GM21825 (cell line): ENCODE results near the gene DSEL.

Experiments
- ATAC-seq: cut with Tn5 transposase; IDR thresholded peaks from one replicate; pipeline ENCODE4 v1.9.1; 2021; ENCODE audit warnings: mild to moderate bottlenecking, moderate library complexity; ENCODE audit not compliant: unreplicated experiment

The DSEL gene

GRCh38 chr18:67516539-67517443, at the start of gene DSEL:
DSEL (minus strand) TSS chr18:67516720; CDS start chr18:67514608, 2,112 bp downstream.
- peak; percentile 99 for ATAC-seq

- no peak for ATAC-seq
Measured at GRCh38 chr18:67553437-67553836, 36.9 kb upstream of the DSEL start.

- no peak for ATAC-seq
Measured at GRCh38 chr18:67550872-67551520, 34.5 kb upstream of the DSEL start.

- ATAC-seq, result no peak
Measured at GRCh38 chr18:67549946-67550345, 33.4 kb upstream of the DSEL start.

DNA sequence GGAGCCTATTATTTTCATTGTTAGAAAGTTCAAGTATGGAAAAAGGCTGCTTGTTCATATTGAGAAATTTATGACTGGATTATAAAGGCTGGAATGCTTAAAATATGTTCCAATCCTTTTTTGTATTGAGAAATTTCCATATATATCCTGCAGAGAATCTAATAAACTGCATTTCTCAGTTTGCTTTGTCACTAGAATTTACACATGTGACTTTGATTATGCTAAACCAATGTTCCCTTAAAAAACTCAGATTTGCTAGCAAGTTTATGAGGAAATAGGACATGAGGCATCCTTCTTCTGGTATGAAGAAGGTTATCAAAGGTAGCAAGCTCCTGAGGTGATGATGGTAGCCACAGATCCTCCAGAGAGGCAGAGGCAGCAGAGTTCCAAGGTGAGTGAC, 29.2 kb upstream of the DSEL start:
- ATAC-seq, result no peak

GRCh38 chr18:67540559-67540958, 24.0 kb upstream of the DSEL start:
- ATAC-seq, result no peak

- no peak for ATAC-seq
Measured at GRCh38 chr18:67531929-67532328, 15.4 kb upstream of the DSEL start.

DNA sequence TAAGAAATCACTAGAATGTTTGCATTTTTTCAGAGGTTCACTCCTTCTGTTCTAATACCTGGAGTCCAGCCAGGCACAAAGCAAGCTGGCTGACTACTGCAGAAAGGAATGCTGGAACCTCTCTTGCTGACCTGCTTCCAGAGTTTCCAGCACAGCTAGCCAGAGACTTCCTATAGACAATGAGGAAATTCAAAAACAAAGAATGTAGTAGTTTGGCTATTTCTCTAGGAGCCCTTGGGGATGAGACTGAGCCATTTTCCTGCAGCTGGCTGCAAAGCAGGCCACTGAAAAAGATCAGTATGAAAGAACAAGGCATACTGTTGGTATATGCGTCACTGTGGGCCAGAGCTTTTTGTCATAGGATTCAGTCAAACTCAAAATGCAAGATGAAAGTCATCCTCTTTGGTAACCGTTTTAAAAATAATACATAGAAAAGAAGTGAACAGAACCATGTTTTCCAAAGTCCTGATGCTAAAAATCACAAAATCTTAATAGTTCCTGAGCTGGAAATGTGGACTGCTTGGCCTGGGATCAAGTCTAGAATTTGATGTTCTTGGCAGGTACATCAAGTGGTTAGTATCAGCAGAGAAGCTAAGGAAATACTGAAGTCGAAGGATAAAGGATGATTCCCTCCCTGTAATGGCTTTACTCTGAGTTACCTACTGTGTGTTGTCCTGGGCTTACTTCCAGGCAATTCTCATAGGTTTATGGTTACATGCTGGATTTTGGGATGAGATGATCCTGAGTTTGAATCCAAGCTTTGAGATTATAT, 9.0 kb upstream of the DSEL start:
- no peak for ATAC-seq

- ATAC-seq, result no peak
Measured at GRCh38 chr18:67520351-67520921, 3.9 kb upstream of the DSEL start.

DNA sequence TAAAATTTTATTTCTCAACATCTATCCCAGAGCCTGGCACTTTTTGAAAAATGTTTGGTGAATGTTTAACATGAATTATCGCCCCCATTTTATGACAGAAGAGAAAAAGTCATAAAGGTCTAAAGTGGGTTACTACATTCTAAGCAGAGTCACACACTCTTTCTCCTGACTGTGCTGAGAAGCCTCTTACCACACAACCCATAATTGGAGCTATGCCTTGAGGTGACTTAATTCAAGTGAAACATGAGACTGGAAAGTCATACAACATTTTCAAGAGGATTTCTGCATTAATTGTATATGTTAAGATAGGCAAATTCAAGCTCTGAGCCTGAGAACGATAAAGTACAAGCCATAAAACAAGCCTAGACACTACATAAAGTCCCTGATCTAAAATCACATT, 3.1 kb upstream of the DSEL start:
- no peak for ATAC-seq

DNA sequence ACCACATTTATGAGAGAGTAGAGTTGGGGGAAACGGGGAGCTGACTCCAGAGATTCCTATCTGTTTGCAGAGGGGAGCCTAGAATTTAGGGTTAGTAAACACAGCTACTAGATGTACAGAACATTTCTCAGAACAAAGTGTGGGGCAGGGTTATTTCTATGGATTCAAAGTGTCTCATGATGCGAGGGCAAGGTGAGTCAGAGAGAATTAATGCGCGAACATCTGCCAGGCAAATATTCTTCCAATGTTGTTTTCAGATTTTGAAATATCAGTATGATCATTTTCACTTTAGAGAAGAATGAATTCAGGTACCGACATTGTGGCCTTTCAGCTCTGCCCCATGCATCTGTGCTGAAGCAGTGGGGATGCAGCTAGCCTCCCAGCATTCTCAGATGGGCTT, 2.0 kb upstream of the DSEL start:
- no peak for ATAC-seq

DNA sequence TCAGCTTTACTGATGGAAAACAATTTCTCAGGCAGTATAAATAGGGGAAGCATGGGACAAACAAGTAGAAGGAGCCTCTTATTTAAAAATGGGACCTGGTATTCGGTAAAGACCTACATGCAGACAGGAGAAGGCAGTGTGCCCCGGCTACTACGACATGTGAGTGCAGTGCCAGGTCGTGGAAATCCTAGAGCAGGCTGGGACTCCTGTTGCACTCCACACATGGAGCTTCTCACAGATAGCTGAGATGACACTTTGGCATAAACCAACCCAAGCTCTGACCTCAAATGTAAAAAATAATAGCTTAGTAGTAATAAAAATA, 885 bp upstream of the DSEL start:
- no peak for ATAC-seq

DNA sequence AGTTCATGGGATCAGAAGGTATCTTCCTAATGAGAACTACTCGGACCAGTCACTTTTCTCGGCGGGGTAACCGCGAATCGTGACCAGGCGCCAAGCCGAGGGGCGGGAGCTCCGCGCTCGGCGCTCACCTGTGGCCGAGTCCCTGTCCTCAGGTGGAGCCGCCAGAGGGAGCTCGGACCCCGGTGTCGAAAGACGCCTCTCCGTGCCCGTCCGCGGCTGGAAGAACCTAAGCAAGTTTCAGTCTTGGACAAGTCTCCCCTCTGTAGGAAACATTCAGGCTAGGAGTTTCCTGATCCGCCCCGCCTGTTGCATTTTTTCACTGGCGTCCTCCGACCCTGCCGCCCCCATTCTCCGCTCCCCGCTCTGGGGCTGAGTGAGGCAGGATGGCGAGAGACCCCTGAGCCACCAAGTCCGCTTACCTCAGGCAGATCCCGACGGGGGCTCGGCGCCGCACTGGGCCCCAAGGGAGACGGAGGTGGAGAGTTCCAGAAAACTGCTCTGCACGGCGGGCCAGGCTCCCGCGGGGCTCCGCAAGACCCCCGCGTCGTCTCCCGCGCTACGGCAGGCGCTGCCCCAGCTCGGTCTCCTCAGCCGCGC, 480 bp downstream of the DSEL start:
- ATAC-seq, result peak; percentile 32

GRCh38 chr18:67514901-67515540, 1.5 kb downstream of the DSEL start:
- no peak for ATAC-seq

DNA sequence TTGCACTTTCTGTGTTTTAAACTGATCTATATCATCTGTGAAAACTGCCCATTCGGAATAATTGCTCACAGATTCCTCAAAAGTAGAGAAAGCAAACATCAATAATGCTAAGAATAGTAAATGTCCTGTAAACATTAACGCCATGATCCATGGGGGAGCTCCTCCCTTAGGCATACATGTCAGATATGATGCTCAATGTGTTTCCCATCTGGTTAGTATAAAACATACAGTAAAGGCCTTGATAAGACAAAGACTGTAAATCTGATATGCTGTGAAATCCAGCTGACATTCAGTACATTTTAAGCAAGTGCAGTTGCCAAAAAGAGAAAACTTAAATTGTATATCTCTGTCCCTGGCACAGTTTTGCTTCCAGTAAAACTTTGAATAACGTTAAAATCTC, 2.1 kb downstream of the DSEL start:
- no peak for ATAC-seq

DNA sequence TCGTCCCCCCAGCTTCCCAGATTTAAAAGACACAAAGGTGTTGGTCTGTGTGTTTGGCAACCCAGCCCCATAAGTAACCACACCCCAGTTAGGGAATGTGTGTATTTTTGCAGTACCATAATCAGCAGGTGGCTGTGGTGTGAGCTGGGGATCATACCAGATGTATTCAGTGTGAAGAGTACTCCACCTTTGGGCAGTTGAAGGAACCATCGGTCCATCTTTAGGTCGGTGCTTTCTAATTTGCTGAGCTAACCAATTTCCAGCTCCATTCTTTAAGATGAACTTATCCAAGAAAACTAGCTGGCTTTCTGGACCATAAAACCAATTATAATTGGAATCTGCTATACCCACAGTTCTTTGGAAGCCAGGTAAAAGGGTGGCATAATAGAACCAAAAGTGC, 3.2 kb downstream of the DSEL start:
- ATAC-seq, result no peak

- no peak for ATAC-seq
Measured at GRCh38 chr18:67511840-67512239, 4.7 kb downstream of the DSEL start.

DNA sequence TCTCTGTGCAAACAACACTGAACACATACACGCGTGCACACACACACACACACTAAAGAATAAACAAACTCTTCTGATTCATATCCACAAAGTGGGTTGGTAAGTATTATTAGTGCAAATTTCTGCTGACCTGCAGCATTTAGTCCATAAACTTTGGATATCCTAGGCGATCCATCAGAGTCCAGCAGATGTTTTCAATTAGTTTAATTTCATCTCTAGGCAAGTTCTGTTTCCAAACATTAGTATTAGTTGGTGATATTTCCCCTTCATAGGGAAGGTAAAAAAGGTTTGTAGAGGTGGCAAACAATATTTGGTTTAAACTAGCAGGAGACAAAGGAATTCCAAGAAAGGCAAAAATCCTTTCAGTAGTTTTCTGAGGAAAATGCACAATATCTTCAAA, 5.7 kb downstream of the DSEL start:
- no peak for ATAC-seq

DNA sequence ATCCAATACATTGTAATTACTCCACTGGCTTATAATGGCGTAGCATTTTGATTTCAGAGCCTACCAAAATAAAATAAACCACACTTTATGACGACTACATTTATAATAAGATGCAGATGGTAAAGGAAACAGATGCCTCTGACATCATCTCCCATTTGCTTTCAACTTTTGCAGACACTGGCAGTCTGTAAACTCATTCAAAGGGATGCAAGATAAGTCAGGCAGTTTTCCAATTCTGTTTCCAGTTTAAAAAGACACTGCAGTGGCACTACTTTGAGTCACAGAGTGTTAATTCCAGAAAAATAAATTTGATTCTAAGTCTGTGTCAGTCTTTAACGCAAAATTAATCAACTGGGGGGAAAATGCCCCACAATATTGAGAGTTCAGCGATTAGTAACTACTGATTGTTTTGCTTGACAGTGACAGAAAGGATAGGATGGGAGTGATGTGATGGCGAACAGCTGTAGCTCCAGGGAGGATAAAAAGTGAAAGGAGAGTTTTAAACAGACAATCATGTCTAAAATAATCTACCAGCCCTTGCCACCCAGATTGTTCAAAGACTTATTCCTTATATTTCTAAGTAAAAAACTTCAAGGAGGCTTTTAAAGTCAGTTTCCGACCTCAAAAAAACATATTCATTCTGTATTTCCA, 6.7 kb downstream of the DSEL start:
- ATAC-seq, result no peak

DNA sequence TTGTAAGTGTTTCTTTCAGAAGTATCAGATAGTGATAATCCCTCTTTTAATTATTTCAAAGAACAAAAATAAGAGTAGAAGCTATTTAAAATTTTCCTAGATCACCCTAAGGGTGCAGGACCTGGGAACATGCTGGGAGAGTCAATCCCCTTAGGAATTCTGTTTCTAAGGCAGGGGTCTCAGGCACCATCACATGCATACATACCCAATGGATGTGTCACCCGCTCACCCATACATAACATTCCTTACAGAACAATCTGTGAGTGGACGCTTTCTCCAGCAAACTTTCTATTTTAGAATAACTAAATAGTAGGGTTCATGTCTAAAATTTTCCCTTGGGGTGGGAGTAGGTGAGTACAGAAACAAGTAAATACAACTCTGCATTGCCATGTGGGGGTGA, 8.4 kb downstream of the DSEL start:
- ATAC-seq, result no peak
